HL-60 (cell line): ENCODE measurements around the gene RAP1GAP2.
"Not testable (repeated sequence)": the region's sequence is repeated elsewhere in the genome, so short reads cannot be mapped to it uniquely, and the experiment has no call there.

ENCODE experiments used
- CTCF ChIP-seq: IDR thresholded peaks from one replicate; pipeline ENCODE4 v1.5.1; 2011; ENCODE audit warnings: low read length, control low read depth, inconsistent platforms; ENCODE audit not compliant: insufficient read depth
- POLR2AphosphoS5 ChIP-seq: IDR thresholded peaks from 2 replicates; pipeline ENCODE4 v1.6.1; 2012; ENCODE audit warnings: low read depth

GRCh38 chr17:2781598-2781997 lies 14.6 kb upstream of the RAP1GAP2 start:
- not testable (repeated sequence) for TF ChIP-seq CTCF, POLR2AphosphoS5
